ENCODE data around the gene OSM. TPM values are rescaled to one million over a fixed set of nuclear protein-coding genes. Genes with fewer than 3 reads are reported as not detected.

OSM gene
- total and polyA plus RNA-seq, 2 donors (not counting 3 experiments of a cell fraction or from before 2014, with no cell fraction given), result not detected

DNA sequence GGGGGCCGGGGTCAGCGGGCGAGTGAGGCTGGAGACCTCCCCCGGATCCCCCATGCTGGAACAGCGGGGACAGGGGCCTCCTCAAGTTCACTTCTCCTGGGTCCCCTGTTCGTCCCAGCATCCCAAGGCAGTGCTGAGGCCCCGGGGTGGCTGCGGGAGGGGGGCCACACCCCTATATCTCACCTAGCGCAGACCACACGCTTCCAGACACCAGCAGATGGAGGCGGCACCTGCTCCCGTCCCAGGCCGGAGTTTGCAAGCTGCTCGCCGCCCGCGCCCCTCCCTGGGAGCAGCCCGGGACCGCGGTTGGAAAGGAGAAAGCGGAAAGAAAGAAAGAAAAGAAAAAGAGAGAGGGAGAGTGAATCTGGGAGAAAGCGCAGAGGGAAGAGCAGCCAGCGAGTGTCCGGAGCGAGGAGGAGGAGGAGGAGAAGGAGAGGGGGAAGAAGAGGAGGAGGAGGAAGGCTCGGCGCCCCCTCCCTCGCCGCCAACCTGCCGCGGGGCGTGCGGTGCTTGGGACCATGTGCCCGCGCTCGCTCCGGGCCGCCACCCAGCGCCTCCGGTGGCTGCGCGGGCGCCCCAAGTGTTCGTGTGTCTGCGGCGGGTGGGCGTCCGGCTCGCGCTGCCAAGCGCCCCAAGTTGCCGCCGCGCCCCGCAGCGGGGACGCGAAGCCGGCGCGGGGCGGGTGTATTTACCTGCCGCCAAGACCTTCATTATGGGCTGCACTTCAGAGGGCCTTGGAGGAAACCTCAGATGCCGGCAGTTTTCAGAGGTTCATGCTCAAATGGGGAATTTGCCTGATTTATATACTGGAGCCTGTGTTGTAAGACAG, 20.5 kb downstream of the OSM start, which contains the start of gene LIF:
Gene LIF (minus strand): TSS at position 775 of the 829 bp plus-strand sequence. CDS start 64 bp downstream, at position 711.
- Histone ChIP-seq H4K20me1 (replicated peaks; ENCODE audit: control insufficient read depth, extremely low read depth, insufficient read depth, low read length) (no peaks in the 10 kb centered on the region), H3K4me2 (ENCODE audit: insufficient read depth, low read length) (peak within 1 kb of the TSS; percentile 81), H3K4me3 (replicated peaks in 1 of 3; ENCODE audit: insufficient read depth in 1 of 3, low read depth in 1 of 3, low read length in 3 of 3) (peak within 1 kb of the TSS; percentile 13 to 51 (median 31)), H3K27ac (ENCODE audit: insufficient read depth, low read depth, low read length) (no peak within 1 kb of the TSS), H2AFZ (ENCODE audit: low read depth, low read length) (peak within 1 kb of the TSS; percentile 87), H3K9ac (replicated peaks; ENCODE audit: extremely low read depth, insufficient read depth, low read length) (no peak within 1 kb of the TSS), H3K9me1 (replicated peaks; ENCODE audit: control insufficient read depth, extremely low read depth, insufficient read depth, low read length) (no peaks in the 10 kb centered on the region), H3K36me3 (ENCODE audit: control insufficient read depth in 2 of 2, extremely low read depth in 1 of 2, insufficient read depth in 2 of 2, low read length in 2 of 2) (no peaks in the 10 kb centered on the region), H3K79me2 (ENCODE audit: control insufficient read depth, insufficient read depth, low read length) (no peaks in the 10 kb centered on the region), H3K27me3 (ENCODE audit: control insufficient read depth in 2 of 2, insufficient read depth in 2 of 2, low read length in 2 of 2) (peaks cover 22 to 25% of the 10 kb centered on the region in 2 experiments), H3K4me1 (ENCODE audit: control insufficient read depth, extremely low read depth, insufficient read depth, low read length) (peaks cover 11% of the 10 kb centered on the region), H3K9me3 (replicated peaks; ENCODE audit: control insufficient read depth, insufficient read depth, low read length) (no peaks in the 10 kb centered on the region)
- no peak for TF ChIP-seq GATA2 (IDR thresholded peaks at IDR 0.05; ENCODE audit: insufficient read depth, insufficient read length, low read depth, low read length)
- CTCF ChIA-PET, result interaction anchor here (0.6 to 1.5 kb wide), 3 partner anchors 9 to 139 kb away, joined by 3 read pairs; no protein-coding TSS in a partner anchor
- DNase-seq (ENCODE audit: low read depth, low spot score), result peak; percentile 19
- peak; percentile 57 for FAIRE-seq
- intact Hi-C loops (cut with micrococcal nuclease) (no loop called here), dilution Hi-C loops (cut with MboI; ENCODE audit: extremely low pct_ligation_motif_present, low sequenced_read_pairs) (no loop called here)
- POLR2A ChIA-PET, result no interaction called here
- TSS peak; percentile 55 for BruUV-seq (replicated peaks)

DNA sequence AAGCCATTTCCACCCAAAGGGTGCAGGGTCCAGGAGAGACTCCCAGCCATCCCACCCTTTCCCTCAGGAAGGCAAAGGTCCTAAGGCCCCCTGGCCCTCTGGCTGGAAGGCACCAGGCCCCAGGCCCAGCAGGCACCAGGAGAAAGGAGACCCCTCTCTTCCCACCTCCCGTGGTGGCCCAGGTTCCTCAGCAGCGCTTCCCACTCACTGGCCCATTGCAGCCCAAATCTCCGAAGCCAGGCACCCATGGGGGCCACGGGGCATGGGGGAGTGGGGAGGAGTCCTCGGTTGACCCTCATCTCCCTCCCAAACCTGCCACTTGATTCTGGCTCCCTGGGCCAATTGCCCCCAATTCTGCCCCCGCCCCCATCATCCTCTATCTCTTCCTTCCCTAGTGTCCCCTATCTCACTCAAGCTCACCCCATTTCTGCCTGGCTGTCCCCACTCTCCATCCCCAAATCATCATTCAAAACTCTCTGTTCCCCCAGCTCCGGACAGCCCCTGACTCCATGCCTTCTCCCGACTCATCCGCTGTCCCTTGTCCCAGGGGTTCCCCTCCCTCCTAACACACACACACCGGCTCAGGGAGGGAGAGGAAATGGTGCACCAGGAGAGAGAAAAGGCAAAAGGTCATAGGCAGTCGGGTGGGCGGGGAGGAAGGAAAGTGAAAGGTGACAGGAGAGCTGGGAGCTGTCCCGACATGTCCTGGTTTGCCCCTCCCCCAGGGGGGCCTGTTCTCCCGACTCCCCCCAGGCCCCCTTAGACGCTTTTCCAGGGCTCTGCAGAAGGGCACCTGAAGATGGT, 21.3 kb downstream of the OSM start:
- FAIRE-seq, result no peak
- DNase-seq (ENCODE audit: low read depth, low spot score), result no peak
- Histone ChIP-seq H3K79me2 (ENCODE audit: control insufficient read depth, insufficient read depth, low read length) (no peaks in the 10 kb centered on the region), H3K27ac (ENCODE audit: insufficient read depth, low read depth, low read length) (no peak overlapping the region), H3K4me2 (ENCODE audit: insufficient read depth, low read length) (peak overlapping the region; percentile 81), H3K27me3 (ENCODE audit: control insufficient read depth in 2 of 2, insufficient read depth in 2 of 2, low read length in 2 of 2) (peaks cover 22 to 25% of the 10 kb centered on the region in 2 experiments), H3K9me3 (replicated peaks; ENCODE audit: control insufficient read depth, insufficient read depth, low read length) (no peaks in the 10 kb centered on the region), H3K9ac (replicated peaks; ENCODE audit: extremely low read depth, insufficient read depth, low read length) (no peak overlapping the region), H3K4me3 (replicated peaks in 1 of 3; ENCODE audit: insufficient read depth in 1 of 3, low read depth in 1 of 3, low read length in 3 of 3) (peak overlapping the region in 1 of 3 experiments; percentile 12), H3K4me1 (ENCODE audit: control insufficient read depth, extremely low read depth, insufficient read depth, low read length) (peaks cover 11% of the 10 kb centered on the region), H3K36me3 (ENCODE audit: control insufficient read depth in 2 of 2, extremely low read depth in 1 of 2, insufficient read depth in 2 of 2, low read length in 2 of 2) (no peaks in the 10 kb centered on the region), H4K20me1 (replicated peaks; ENCODE audit: control insufficient read depth, extremely low read depth, insufficient read depth, low read length) (no peaks in the 10 kb centered on the region), H2AFZ (ENCODE audit: low read depth, low read length) (no peak overlapping the region), H3K9me1 (replicated peaks; ENCODE audit: control insufficient read depth, extremely low read depth, insufficient read depth, low read length) (no peaks in the 10 kb centered on the region)
- CTCF ChIA-PET, result interaction anchor here (0.5 to 1.5 kb wide), 3 partner anchors 10 to 95 kb away, joined by 3 read pairs; no protein-coding TSS in a partner anchor
- intact Hi-C loops (cut with micrococcal nuclease), result no loop called here
- TF ChIP-seq EZH2 (IDR thresholded peaks at IDR 0.05; ENCODE audit: borderline replicate concordance, low read depth, low read length, severe bottlenecking) (no peak), POLR2AphosphoS5 (IDR thresholded peaks at IDR 0.05; ENCODE audit: insufficient read depth, low read depth, low read length) (no peak), JUN (IDR thresholded peaks at IDR 0.05; ENCODE audit: borderline replicate concordance, insufficient read depth, insufficient read length, low read depth) (no peak), GATA2 (IDR thresholded peaks at IDR 0.05; ENCODE audit: insufficient read depth, insufficient read length, low read depth, low read length) (no peak), MAX (IDR thresholded peaks at IDR 0.05; ENCODE audit: insufficient read depth, insufficient read length) (no peak), FOS (IDR thresholded peaks at IDR 0.05; ENCODE audit: borderline replicate concordance, insufficient read depth, low read length) (no peak), POLR2A (IDR thresholded peaks at IDR 0.05; ENCODE audit: low read depth, low read length) (no peak), MYC (IDR thresholded peaks at IDR 0.05; ENCODE audit: low read depth, low read length) (no peak), CTCF (IDR thresholded peaks at IDR 0.05; ENCODE audit: extremely low read depth in 1 of 2, insufficient read depth in 1 of 2, low read depth in 1 of 2, low read length in 2 of 2) (no peak)
- BruUV-seq (replicated peaks), result no TSS peak
- dilution Hi-C loops (cut with MboI; ENCODE audit: extremely low pct_ligation_motif_present, low sequenced_read_pairs), result no loop called here
- POLR2A ChIA-PET, result no interaction called here

All from endothelial cell of umbilical vein (primary cell).